HepG2 (cell line): Measurements from ENCODE around the gene UBE2R2. TPM values are rescaled to one million over a fixed set of nuclear protein-coding genes. Genes with fewer than 3 reads are reported as not detected.

ENCODE experiments used
- ATAC-seq: fragments of 200-7000 bp; cut with Tn5 transposase; 3 replicates; pipeline ENCODE4 v1.9.1; 2020; ENCODE audit warnings: mild to moderate bottlenecking, moderate library complexity
- Bru-seq: library from RNA; stranded (reverse); fragments of 400-500 nt; gene quantifications from one replicate; lab custom pipeline; 2021; lab: Mats Ljungman, UMichigan
- BruChase-seq, 2 experiments: library from RNA; stranded (reverse); fragments of 400-500 nt; gene quantifications; one replicate each; lab custom pipeline; 2021; lab: Mats Ljungman, UMichigan
- BruUV-seq: library from RNA; stranded (reverse); fragments of 400-500 nt; replicated peaks from 2 replicates; lab custom pipeline; 2021; lab: Mats Ljungman, UMichigan
- CTCF ChIA-PET: fragments of 300-600 bp; formaldehyde crosslinking; extraction: SDS; loops from one replicate; lab custom pipeline; 2021; ENCODE audit warnings: low total read pairs, inconsistent platforms, low intra/inter-chr PET ratio; lab: Yijun Ruan, JAX
- POLR2A ChIA-PET: fragments of 350-600 bp; sonication (Branson Sonifier 250); formaldehyde crosslinking; loops from one replicate; lab custom pipeline; 2020; ENCODE audit warnings: antibody characterized with exemption, inconsistent platforms; lab: Yijun Ruan, JAX
- DNase-seq: peaks from one replicate; pipeline ENCODE4 v3.0.0-alpha.2; 2015; ENCODE audit warnings: low spot score
- FAIRE-seq: peaks from 3 replicates; lab custom pipeline; 2011; peaks lifted over from hg19 to GRCh38; lab: Jason Lieb, UNC
- H2AFZ ChIP-seq: one replicate; pipeline ENCODE4 v1.6.1; 2011; ENCODE audit warnings: low read length, inconsistent platforms
- H3K27ac ChIP-seq: fragments of 300-600 bp; 3 replicates; pipeline ENCODE4 v1.8.0; 2011; ENCODE audit warnings: mixed run types, mild to moderate bottlenecking, mixed read lengths, low read length, inconsistent platforms; ENCODE audit not compliant: insufficient read depth; ENCODE audit errors: extremely low read length
- H3K27me3 ChIP-seq, 2 experiments: fragments of 200-600 bp in 1 of 2; 2 replicates in 1 of 2; 3 replicates in 1 of 2; pipeline versions ENCODE4 v1.6.0 to v1.8.0; 2011; ENCODE audit warnings: low read length in 2 of 2, mild to moderate bottlenecking in 2 of 2, moderate library complexity in 2 of 2, inconsistent platforms in 1 of 2; ENCODE audit not compliant: insufficient read depth in 2 of 2, control insufficient read depth in 1 of 2
- H3K36me3 ChIP-seq, 2 experiments: fragments of 200-600 bp in 1 of 2; replicated peaks in 1 of 2; 2 replicates in 1 of 2; 3 replicates in 1 of 2; pipeline versions ENCODE4 v1.5.1 to v1.8.0; 2011; ENCODE audit warnings: low read length in 2 of 2, inconsistent platforms in 1 of 2; ENCODE audit not compliant: insufficient read depth in 2 of 2, control insufficient read depth in 1 of 2
- H3K4me1 ChIP-seq: 2 replicates; pipeline ENCODE4 v1.5.1; 2012; ENCODE audit warnings: low read length, inconsistent platforms; ENCODE audit not compliant: insufficient read depth
- H3K4me2 ChIP-seq: 2 replicates; pipeline ENCODE4 v1.6.0; 2011; ENCODE audit warnings: low read depth, low read length, inconsistent platforms
- H3K4me3 ChIP-seq, 3 experiments: fragments of 200-600 bp in 1 of 3; sonication (generic), shearing (Covaris generic) in 1 of 3; replicated peaks in 1 of 3; 2 replicates each; pipeline ENCODE4 v1.5.1; 2011 to 2016; ENCODE audit warnings: low read length in 3 of 3, inconsistent platforms in 2 of 3, low read depth in 2 of 3, mild to moderate bottlenecking in 2 of 3, control low read depth in 1 of 3, mixed read lengths in 1 of 3; ENCODE audit not compliant: insufficient read depth in 1 of 3
- H3K79me2 ChIP-seq: one replicate; pipeline ENCODE4 v1.6.1; 2011; ENCODE audit warnings: low read length, inconsistent platforms; ENCODE audit not compliant: insufficient read depth
- H3K9ac ChIP-seq: 2 replicates; pipeline ENCODE4 v1.6.0; 2011; ENCODE audit warnings: mild to moderate bottlenecking, low read depth, low read length, inconsistent platforms; ENCODE audit not compliant: insufficient read depth
- H3K9me3 ChIP-seq: 2 replicates; pipeline ENCODE4 v1.5.1; 2012; ENCODE audit warnings: mild to moderate bottlenecking, low read length
- H4K20me1 ChIP-seq: 2 replicates; pipeline ENCODE4 v1.6.0; 2011; ENCODE audit warnings: inconsistent platforms, mild to moderate bottlenecking, low read length, moderate library complexity; ENCODE audit not compliant: insufficient read depth
- DR1 ChIP-seq: sonication (generic); formaldehyde crosslinking; IDR thresholded peaks from 2 replicates; pipeline ENCODE4 v1.8.0; 2021; ENCODE audit warnings: mild to moderate bottlenecking, missing genetic modification reagents, inconsistent platforms
- ELF4 ChIP-seq: sonication (generic); formaldehyde crosslinking; IDR thresholded peaks from 2 replicates; pipeline ENCODE4 v1.5.0; 2020; ENCODE audit warnings: missing genetic modification reagents, mild to moderate bottlenecking, moderate library complexity, borderline replicate concordance
- TBX3 ChIP-seq: fragments of 450-650 bp; IDR thresholded peaks from 2 replicates; pipeline ENCODE4 v1.6.1; 2017; ENCODE audit warnings: antibody characterized with exemption, mild to moderate bottlenecking, inconsistent platforms, borderline replicate concordance
- THAP9 ChIP-seq: sonication (generic); formaldehyde crosslinking; IDR thresholded peaks from 2 replicates; pipeline ENCODE4; 2020; ENCODE audit warnings: missing genetic modification reagents, mild to moderate bottlenecking, borderline replicate concordance
- ZNF30 ChIP-seq: sonication (generic); formaldehyde crosslinking; IDR thresholded peaks from 2 replicates; pipeline ENCODE4 v1.5.0; 2020; ENCODE audit warnings: mild to moderate bottlenecking, missing genetic modification reagents
- ZNF432 ChIP-seq: sonication (generic); formaldehyde crosslinking; IDR thresholded peaks from 2 replicates; pipeline ENCODE4 v1.5.0; 2020; ENCODE audit warnings: missing genetic modification reagents, mild to moderate bottlenecking, borderline replicate concordance
- ZNF775 ChIP-seq: sonication (generic); formaldehyde crosslinking; IDR thresholded peaks from 2 replicates; pipeline ENCODE4 v1.4.0; 2020; ENCODE audit warnings: missing genetic modification reagents, mild to moderate bottlenecking, moderate library complexity, borderline replicate concordance
- ZNF800 ChIP-seq: sonication (generic); formaldehyde crosslinking; IDR thresholded peaks from 2 replicates; pipeline ENCODE4 v1.4.0; 2020; ENCODE audit warnings: missing genetic modification reagents
- WGBS: methylation state at CpG from one replicate; pipeline ENCODE4 v1.1.6; 2017; ENCODE audit warnings: low lambda C conversion rate; 5-methylcytosine and 5-hydroxymethylcytosine counted together
- in situ Hi-C: cut with HindIII; loops from 2 replicates; pipeline ENCODE4 v1.10.0; 2017; ENCODE audit warnings: low pct_unique_long_range_greater_than_20kb; ENCODE audit not compliant: extremely low pct_ligation_motif_present
- intact Hi-C: fragments of 100-400 bp; cut with micrococcal nuclease; formaldehyde crosslinking; loops from one replicate; pipeline ENCODE4 v1.10.0; 2022; ENCODE audit not compliant: unreplicated experiment
- long read RNA-seq, 2 experiments: library from RNA in 1 of 2; library from polyadenylated mRNA in 1 of 2; stranded (forward) in 1 of 2; unstranded in 1 of 2; transcript quantifications; one replicate each; pipeline ENCODE4 v2.0.0, GENCODE V29; 2019 to 2022
- polyA minus RNA-seq, 3 experiments: library from RNA; depleted of rRNA, polyadenylated mRNA; stranded (reverse); fragments of >200 nt; gene quantifications; 2 replicates each; pipeline ENCODE4 v1.2.3, GENCODE V29; 2011; ENCODE audit warnings: low replicate concordance in 1 of 3
- polyA plus RNA-seq, 8 experiments: library from polyadenylated mRNA; depleted of rRNA in 3 of 8; stranded (reverse) in 7 of 8; unstranded in 1 of 8; fragments of >200 nt; fragmentation: Illumina TruSeq in 4 of 8; extraction: Trizol in 4 of 8; gene quantifications; 2 replicates each; pipeline versions ENCODE4 v1.2.1 to v1.2.3, GENCODE V29; 2011 to 2016; ENCODE audit warnings: low read depth in 4 of 8, missing spikeins in 1 of 8, mixed read lengths in 1 of 8; ENCODE audit not compliant: insufficient read depth in 1 of 8
- total RNA-seq, 5 experiments: library from RNA; depleted of rRNA; stranded (reverse); fragments of >200 nt; fragmentation: Illumina TruSeq; extraction: Trizol; gene quantifications; 2 replicates each; pipeline ENCODE4 v1.2.3, GENCODE V29; 2016; ENCODE audit warnings: low read depth in 1 of 5

UBE2R2 gene
- 14.8 and 19.5 TPM in 2 replicates for total RNA-seq (2016; rRNA removed; fragmentation: Illumina TruSeq; extraction: Trizol)
- total RNA-seq (2016; cell fraction: cytosol; rRNA removed; fragmentation: Illumina TruSeq; extraction: Trizol; ENCODE audit: low read depth): 8.2 and 8.4 TPM in 2 replicates
- 14.3 and 18.8 TPM in 2 replicates for total RNA-seq (2016; cell fraction: insoluble cytoplasmic fraction; rRNA removed; fragmentation: Illumina TruSeq; extraction: Trizol)
- total RNA-seq (2016; cell fraction: membrane; rRNA removed; fragmentation: Illumina TruSeq; extraction: Trizol): 23.3 and 24.0 TPM in 2 replicates
- 14.3 and 16.5 TPM in 2 replicates for total RNA-seq (2016; cell fraction: nucleus; rRNA removed; fragmentation: Illumina TruSeq; extraction: Trizol)
- 17.2 and 20.9 TPM in 2 replicates for polyA plus RNA-seq (2011; rRNA removed)
- 13.0 and 19.2 TPM in 2 replicates for polyA plus RNA-seq (2011; cell fraction: cytosol; rRNA removed)
- polyA plus RNA-seq (2011; cell fraction: nucleus; rRNA removed): 9.8 and 12.5 TPM in 2 replicates
- 38.4 and 43.1 TPM in 2 replicates for polyA plus RNA-seq (2012)
- polyA plus RNA-seq (2016; cell fraction: cytosol; fragmentation: Illumina TruSeq; extraction: Trizol; ENCODE audit: low read depth): 13.9 and 16.1 TPM in 2 replicates
- 31.1 and 35.9 TPM in 2 replicates for polyA plus RNA-seq (2016; cell fraction: insoluble cytoplasmic fraction; fragmentation: Illumina TruSeq; extraction: Trizol; ENCODE audit: low read depth)
- polyA plus RNA-seq (2016; cell fraction: membrane; fragmentation: Illumina TruSeq; extraction: Trizol; ENCODE audit: low read depth): 27.4 and 28.5 TPM in 2 replicates
- 23.2 and 25.6 TPM in 2 replicates for polyA plus RNA-seq (2016; cell fraction: nucleus; fragmentation: Illumina TruSeq; extraction: Trizol; ENCODE audit: insufficient read depth, low read depth)
- 14.9 and 19.7 TPM in 2 replicates for polyA minus RNA-seq (2011; rRNA and poly(A)+ RNA removed; ENCODE audit: low replicate concordance)
- polyA minus RNA-seq (2011; cell fraction: cytosol; rRNA and poly(A)+ RNA removed): 23.7 and 26.6 TPM in 2 replicates
- 27.5 and 27.8 TPM in 2 replicates for polyA minus RNA-seq (2011; cell fraction: nucleus; rRNA and poly(A)+ RNA removed)
- percentile 81 among the genes with signal in this experiment for Bru-seq, nascent RNA
- BruChase-seq, experiment 1, labeled RNA remaining after a 6-hour chase: percentile 87 among the genes with signal in this experiment
- BruChase-seq, experiment 2, labeled RNA remaining after a 2-hour chase: percentile 85 among the genes with signal in this experiment
- long read RNA-seq, experiment 1, full-length matches to known transcripts: 3 of 13 reads
- long read RNA-seq, experiment 1, partial matches to known transcripts: 7 of 13 reads
- long read RNA-seq, experiment 1, other reads (novel, unspliced or antisense): 3 of 13 reads
- long read RNA-seq, experiment 2, full-length matches to known transcripts: 121 of 275 reads
- long read RNA-seq, experiment 2, partial matches to known transcripts: 104 of 275 reads
- long read RNA-seq, experiment 2, other reads (novel, unspliced or antisense): 50 of 275 reads

GRCh38 chr9:33816327-33817252 is at the start of gene UBE2R2:
TSS of gene UBE2R2 (plus strand) at chr9:33817160. CDS start at chr9:33817758, 598 bp downstream.
- H3K4me1 ChIP-seq: peaks cover 58% of the 10 kb centered on the region
- H4K20me1 ChIP-seq: peaks cover 29% of the 10 kb centered on the region
- peak within 1 kb of the TSS; percentile 92 for H3K4me2 ChIP-seq
- H3K9me3 ChIP-seq: no peaks in the 10 kb centered on the region
- under 1% methylated on average over 20 of the region's 66 CpGs for WGBS
- H3K9ac ChIP-seq: peak within 1 kb of the TSS; percentile 92
- ChIA-PET POLR2A (interaction anchor here (0.6 to 1.5 kb wide), 3 partner anchors 9 to 37 kb away, joined by 3 to 4 read pairs (median 3); no protein-coding TSS in a partner anchor), CTCF (no interaction called here)
- H3K36me3 ChIP-seq: no peaks in the 10 kb centered on the region
- ATAC-seq (peak; percentile 80), DNase-seq (peak; percentile 81), FAIRE-seq (no peak)
- BruUV-seq: TSS peak; percentile 97
- in situ Hi-C loops (loop anchor here (5.0 kb wide), 1 partner anchor 36 kb away; no protein-coding TSS in a partner anchor), intact Hi-C loops (no loop called here)
- no peak within 1 kb of the TSS for H2AFZ ChIP-seq
- H3K79me2 ChIP-seq: peaks cover 42% of the 10 kb centered on the region
- peak within 1 kb of the TSS; percentile 69 to 93 (median 77) for H3K4me3 ChIP-seq
- peak within 1 kb of the TSS; percentile 93 for H3K27ac ChIP-seq
- H3K27me3 ChIP-seq: no peaks in the 10 kb centered on the region; a peak in 1 of 5 replicates
- TF ChIP-seq ZNF432 (CRISPR knock-in tag) (no peak), DR1 (CRISPR knock-in tag) (peak; percentile 44; the same call in 1 of the 2 replicates), ELF4 (CRISPR knock-in tag) (0 out of 2 replicates have a peak, but pooled peaks have one; percentile 73), ZNF775 (no peak), ZNF800 (0 out of 2 replicates have a peak, but pooled peaks have one; percentile 17), ZNF30 (CRISPR knock-in tag) (0 out of 2 replicates have a peak, but pooled peaks have one; percentile 65), THAP9 (0 out of 2 replicates have a peak, but pooled peaks have one; percentile 27), TBX3 (peak; percentile 45; the same call in 1 of the 2 replicates)
